Transverse colon (tissue), 3 donors: Measurements from ENCODE around the gene ARID3B.

Source experiments
- CTCF ChIP-seq, 5 experiments: fragments of 200-600 bp in 3 of 5; fragments of 450-650 bp in 2 of 5; sonication (generic) in 3 of 5; IDR thresholded peaks; 1 replicate in 2 of 5; 2 replicates in 3 of 5; pipeline ENCODE4 v1.5.1; 2016 to 2017; ENCODE audit warnings: antibody characterized with exemption in 5 of 5, inconsistent platforms in 3 of 5, mild to moderate bottlenecking in 2 of 5, moderate library complexity in 1 of 5
- POLR2A ChIP-seq: fragments of 450-650 bp; IDR thresholded peaks from one replicate; pipeline ENCODE4 v1.6.1; 2016; ENCODE audit warnings: antibody characterized with exemption, mild to moderate bottlenecking, moderate library complexity

GRCh38 chr15:74592222-74592621 is 51.2 kb downstream of the ARID3B start:
- TF ChIP-seq CTCF (IDR thresholded peaks at IDR 0.05) (no peak), POLR2A (no peak)
